ENCODE measurements around the gene DNM3. TPM values are rescaled to one million over a fixed set of nuclear protein-coding genes. Genes with fewer than 3 reads are reported as not detected.
"Not testable (repeated sequence)": the region's sequence is repeated elsewhere in the genome, so short reads cannot be mapped to it uniquely, and the experiment has no call there.

The DNM3 gene
- total RNA-seq, 1 experiment from 2014 or later, result 0.45 TPM

- H3K27me3 ChIP-seq (ENCODE audit: low read length), result no peaks in the 10 kb centered on the region
- no peaks in the 10 kb centered on the region for H3K9me2 ChIP-seq (replicated peaks; ENCODE audit: insufficient read depth, low read length)
- no peak overlapping the region for H3K4me3 ChIP-seq (ENCODE audit: low read length)
These were observed 202.6 kb downstream of the DNM3 start for GRCh38 chr1:172043900-172044299.

GRCh38 chr1:172051898-172052297, 210.6 kb downstream of the DNM3 start:
- H3K4me1 ChIP-seq (ENCODE audit: low read length), result no peaks in the 10 kb centered on the region
- no peak for DNase-seq
- H3K9me2 ChIP-seq (replicated peaks; ENCODE audit: insufficient read depth, low read length), result no peaks in the 10 kb centered on the region
- no peaks in the 10 kb centered on the region for H4K20me1 ChIP-seq (ENCODE audit: insufficient read depth, low read depth, low read length)
- no peak overlapping the region for H3K9ac ChIP-seq (ENCODE audit: low read length)
- no peak overlapping the region for H3K4me2 ChIP-seq (ENCODE audit: low read depth, low read length, poor library complexity, severe bottlenecking)
- no peak overlapping the region for H3K4me3 ChIP-seq (ENCODE audit: low read length)
- H3K36me3 ChIP-seq (ENCODE audit: insufficient read depth, low read length), result no peaks in the 10 kb centered on the region
- H3K27me3 ChIP-seq (ENCODE audit: low read length), result no peaks in the 10 kb centered on the region
- no peak overlapping the region for H2AFZ ChIP-seq (ENCODE audit: low read length)
- H3K9me3 ChIP-seq (ENCODE audit: low read length), result no peaks in the 10 kb centered on the region
- H3K27ac ChIP-seq (ENCODE audit: low read length), result no peak overlapping the region
- H3K79me2 ChIP-seq (ENCODE audit: low read length), result no peaks in the 10 kb centered on the region

More at GRCh38 chr1:172043900-172044299, 202.6 kb downstream of the DNM3 start:
- Histone ChIP-seq H3K9ac (ENCODE audit: low read length) (no peak overlapping the region), H3K36me3 (ENCODE audit: insufficient read depth, low read length) (no peaks in the 10 kb centered on the region), H2AFZ (ENCODE audit: low read length) (no peak overlapping the region), H3K4me1 (ENCODE audit: low read length) (no peaks in the 10 kb centered on the region), H4K20me1 (ENCODE audit: insufficient read depth, low read depth, low read length) (no peaks in the 10 kb centered on the region), H3K4me2 (ENCODE audit: low read depth, low read length, poor library complexity, severe bottlenecking) (no peak overlapping the region), H3K27ac (ENCODE audit: low read length) (no peak overlapping the region), H3K9me3 (ENCODE audit: low read length) (no peaks in the 10 kb centered on the region), H3K79me2 (ENCODE audit: low read length) (no peaks in the 10 kb centered on the region)
- DNase-seq, result no peak

- Histone ChIP-seq H3K4me3 (ENCODE audit: low read length) (no peak overlapping the region), H3K27me3 (ENCODE audit: low read length) (no peaks in the 10 kb centered on the region), H3K4me1 (ENCODE audit: low read length) (no peaks in the 10 kb centered on the region), H3K9me2 (replicated peaks; ENCODE audit: insufficient read depth, low read length) (no peaks in the 10 kb centered on the region), H3K9me3 (ENCODE audit: low read length) (no peaks in the 10 kb centered on the region), H3K9ac (ENCODE audit: low read length) (no peak overlapping the region), H4K20me1 (ENCODE audit: insufficient read depth, low read depth, low read length) (no peaks in the 10 kb centered on the region), H3K36me3 (ENCODE audit: insufficient read depth, low read length) (no peaks in the 10 kb centered on the region), H3K79me2 (ENCODE audit: low read length) (no peaks in the 10 kb centered on the region), H2AFZ (ENCODE audit: low read length) (no peak overlapping the region), H3K4me2 (ENCODE audit: low read depth, low read length, poor library complexity, severe bottlenecking) (no peak overlapping the region), H3K27ac (ENCODE audit: low read length) (no peak overlapping the region)
- DNase-seq, result no peak
These were observed 212.9 kb downstream of the DNM3 start for GRCh38 chr1:172054172-172054571.

DNA sequence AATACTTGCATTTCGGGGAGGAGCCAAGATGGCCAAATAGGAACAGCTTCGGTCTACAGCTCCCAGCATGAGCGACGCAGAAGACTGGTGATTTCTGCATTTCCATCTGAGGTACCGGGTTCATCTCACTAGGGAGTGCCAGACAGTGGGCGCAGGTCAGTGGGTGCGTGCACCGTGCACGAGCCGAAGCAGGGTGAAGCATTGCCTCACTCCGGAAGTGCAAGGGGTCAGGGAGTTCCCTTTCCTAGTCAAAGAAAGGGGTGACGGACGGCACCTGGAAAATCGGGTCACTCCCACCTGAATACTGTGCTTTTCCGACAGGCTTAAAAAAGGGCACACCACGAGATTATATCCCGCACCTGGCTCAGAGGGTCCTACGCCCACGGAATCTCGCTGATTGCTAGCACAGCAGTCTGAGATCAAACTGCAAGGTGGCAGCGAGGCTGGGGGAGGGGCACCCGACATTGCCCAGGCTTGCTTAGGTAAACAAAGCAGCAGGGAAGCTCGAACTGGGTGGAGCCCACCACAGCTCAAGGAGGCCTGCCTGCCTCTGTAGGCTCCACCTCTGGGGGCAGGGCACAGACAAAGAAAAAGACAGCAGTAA, 214.6 kb downstream of the DNM3 start:
- not testable (repeated sequence) for DNase-seq; H3K36me3 ChIP-seq (ENCODE audit: insufficient read depth, low read length); H3K9ac ChIP-seq (ENCODE audit: low read length); H3K27me3 ChIP-seq (ENCODE audit: low read length); H3K79me2 ChIP-seq (ENCODE audit: low read length); H3K4me3 ChIP-seq (ENCODE audit: low read length); H3K4me1 ChIP-seq (ENCODE audit: low read length); H3K27ac ChIP-seq (ENCODE audit: low read length); H3K9me3 ChIP-seq (ENCODE audit: low read length); H3K4me2 ChIP-seq (ENCODE audit: low read depth, low read length, poor library complexity, severe bottlenecking); H2AFZ ChIP-seq (ENCODE audit: low read length); H4K20me1 ChIP-seq (ENCODE audit: insufficient read depth, low read depth, low read length); H3K9me2 ChIP-seq (replicated peaks; ENCODE audit: insufficient read depth, low read length)

DNA sequence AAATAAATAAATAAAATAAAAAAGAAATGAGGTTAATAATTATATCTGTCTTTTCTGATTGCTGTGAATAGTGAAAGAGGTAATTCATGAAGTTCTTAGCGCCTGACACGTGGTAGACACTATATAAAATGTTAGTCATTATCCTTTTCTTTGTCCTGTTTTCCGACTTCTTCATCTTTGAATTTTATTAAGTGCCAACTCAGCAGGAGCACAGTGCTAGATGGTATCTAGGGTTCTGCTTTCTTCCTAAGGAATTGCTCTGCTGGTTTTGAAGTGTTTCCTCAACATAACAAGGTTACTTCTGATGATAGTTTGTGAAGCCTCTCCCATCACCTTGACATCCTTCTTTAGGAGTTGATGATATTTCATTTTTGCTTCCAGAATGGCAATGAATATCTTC, 227.0 kb downstream of the DNM3 start:
- DNase-seq, result no peak
- no peak overlapping the region for H3K4me2 ChIP-seq (ENCODE audit: low read depth, low read length, poor library complexity, severe bottlenecking)
- H3K36me3 ChIP-seq (ENCODE audit: insufficient read depth, low read length), result no peaks in the 10 kb centered on the region
- H3K9me3 ChIP-seq (ENCODE audit: low read length), result no peaks in the 10 kb centered on the region
- no peaks in the 10 kb centered on the region for H3K79me2 ChIP-seq (ENCODE audit: low read length)
- H4K20me1 ChIP-seq (ENCODE audit: insufficient read depth, low read depth, low read length), result no peaks in the 10 kb centered on the region
- no peaks in the 10 kb centered on the region for H3K9me2 ChIP-seq (replicated peaks; ENCODE audit: insufficient read depth, low read length)
- H3K27me3 ChIP-seq (ENCODE audit: low read length), result no peaks in the 10 kb centered on the region
- H3K27ac ChIP-seq (ENCODE audit: low read length), result no peak overlapping the region
- no peak overlapping the region for H3K4me3 ChIP-seq (ENCODE audit: low read length)
- H3K4me1 ChIP-seq (ENCODE audit: low read length), result no peaks in the 10 kb centered on the region
- no peak overlapping the region for H3K9ac ChIP-seq (ENCODE audit: low read length)
- H2AFZ ChIP-seq (ENCODE audit: low read length), result no peak overlapping the region

- Histone ChIP-seq H3K27ac (ENCODE audit: low read length) (no peak overlapping the region), H3K4me1 (ENCODE audit: low read length) (no peaks in the 10 kb centered on the region), H3K27me3 (ENCODE audit: low read length) (no peaks in the 10 kb centered on the region), H4K20me1 (ENCODE audit: insufficient read depth, low read depth, low read length) (no peaks in the 10 kb centered on the region), H3K4me3 (ENCODE audit: low read length) (no peak overlapping the region), H3K4me2 (ENCODE audit: low read depth, low read length, poor library complexity, severe bottlenecking) (no peak overlapping the region), H2AFZ (ENCODE audit: low read length) (no peak overlapping the region), H3K9me2 (replicated peaks; ENCODE audit: insufficient read depth, low read length) (no peaks in the 10 kb centered on the region), H3K9ac (ENCODE audit: low read length) (no peak overlapping the region), H3K9me3 (ENCODE audit: low read length) (no peaks in the 10 kb centered on the region), H3K79me2 (ENCODE audit: low read length) (no peaks in the 10 kb centered on the region), H3K36me3 (ENCODE audit: insufficient read depth, low read length) (no peaks in the 10 kb centered on the region)
- DNase-seq, result no peak
These were observed 227.8 kb downstream of the DNM3 start for GRCh38 chr1:172069051-172069450.

- Histone ChIP-seq H3K9me2 (replicated peaks; ENCODE audit: insufficient read depth, low read length) (no peaks in the 10 kb centered on the region), H3K4me1 (ENCODE audit: low read length) (no peaks in the 10 kb centered on the region), H3K4me3 (ENCODE audit: low read length) (no peak overlapping the region), H3K27me3 (ENCODE audit: low read length) (no peaks in the 10 kb centered on the region), H3K36me3 (ENCODE audit: insufficient read depth, low read length) (no peaks in the 10 kb centered on the region), H3K27ac (ENCODE audit: low read length) (no peak overlapping the region), H3K4me2 (ENCODE audit: low read depth, low read length, poor library complexity, severe bottlenecking) (no peak overlapping the region), H2AFZ (ENCODE audit: low read length) (no peak overlapping the region), H4K20me1 (ENCODE audit: insufficient read depth, low read depth, low read length) (no peaks in the 10 kb centered on the region), H3K9ac (ENCODE audit: low read length) (no peak overlapping the region), H3K79me2 (ENCODE audit: low read length) (no peaks in the 10 kb centered on the region), H3K9me3 (ENCODE audit: low read length) (no peaks in the 10 kb centered on the region)
- DNase-seq, result no peak
These were observed 228.2 kb downstream of the DNM3 start for GRCh38 chr1:172069534-172069933.

DNA sequence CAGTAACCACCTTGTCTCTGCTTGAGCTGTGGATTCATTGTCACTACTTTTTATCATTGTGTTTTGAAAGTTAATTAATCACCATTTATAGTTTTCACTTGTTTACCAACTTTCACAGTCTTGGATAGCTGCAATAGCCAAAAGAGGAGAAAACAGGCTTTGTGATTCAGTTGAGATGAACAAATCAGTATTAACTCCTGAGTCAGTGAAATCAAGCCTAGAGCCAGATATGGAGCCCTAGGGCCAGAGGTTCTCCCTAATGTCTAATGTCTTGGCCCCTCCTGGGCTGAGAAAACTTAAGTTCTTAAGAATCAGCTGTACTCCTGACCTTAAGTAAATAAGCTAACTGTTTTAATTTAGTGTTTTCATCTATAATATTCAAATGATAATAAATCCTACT, 228.8 kb downstream of the DNM3 start:
- no peak for DNase-seq
- Histone ChIP-seq H3K79me2 (ENCODE audit: low read length) (no peaks in the 10 kb centered on the region), H3K36me3 (ENCODE audit: insufficient read depth, low read length) (no peaks in the 10 kb centered on the region), H2AFZ (ENCODE audit: low read length) (no peak overlapping the region), H3K9ac (ENCODE audit: low read length) (no peak overlapping the region), H3K4me2 (ENCODE audit: low read depth, low read length, poor library complexity, severe bottlenecking) (no peak overlapping the region), H3K27me3 (ENCODE audit: low read length) (no peaks in the 10 kb centered on the region), H3K4me3 (ENCODE audit: low read length) (no peak overlapping the region), H3K9me3 (ENCODE audit: low read length) (no peaks in the 10 kb centered on the region), H3K27ac (ENCODE audit: low read length) (no peak overlapping the region), H4K20me1 (ENCODE audit: insufficient read depth, low read depth, low read length) (no peaks in the 10 kb centered on the region), H3K9me2 (replicated peaks; ENCODE audit: insufficient read depth, low read length) (no peaks in the 10 kb centered on the region), H3K4me1 (ENCODE audit: low read length) (no peaks in the 10 kb centered on the region)

DNA sequence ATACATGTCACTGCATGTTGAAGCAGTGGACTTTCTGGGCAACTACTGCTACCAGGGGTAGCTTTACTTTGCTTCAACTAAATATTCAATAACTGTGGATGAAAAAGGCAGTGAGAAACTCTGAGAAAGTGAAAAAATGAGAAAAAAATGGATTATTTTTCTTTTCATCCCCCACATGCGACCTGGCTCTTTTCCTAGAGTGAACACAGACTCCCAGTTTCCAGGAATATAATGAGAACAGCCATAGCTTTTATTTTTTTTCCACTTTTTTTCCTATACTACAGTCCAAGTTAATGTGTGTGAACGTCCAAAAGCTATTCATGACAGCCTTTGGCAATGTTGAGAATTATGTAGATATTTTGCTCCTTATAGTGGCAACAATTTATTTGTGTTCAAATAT, 230.4 kb downstream of the DNM3 start:
- Histone ChIP-seq H2AFZ (ENCODE audit: low read length) (no peak overlapping the region), H4K20me1 (ENCODE audit: insufficient read depth, low read depth, low read length) (no peaks in the 10 kb centered on the region), H3K4me1 (ENCODE audit: low read length) (no peaks in the 10 kb centered on the region), H3K4me3 (ENCODE audit: low read length) (no peak overlapping the region), H3K9ac (ENCODE audit: low read length) (no peak overlapping the region), H3K4me2 (ENCODE audit: low read depth, low read length, poor library complexity, severe bottlenecking) (no peak overlapping the region), H3K9me3 (ENCODE audit: low read length) (no peaks in the 10 kb centered on the region), H3K27ac (ENCODE audit: low read length) (no peak overlapping the region), H3K79me2 (ENCODE audit: low read length) (no peaks in the 10 kb centered on the region), H3K9me2 (replicated peaks; ENCODE audit: insufficient read depth, low read length) (no peaks in the 10 kb centered on the region), H3K27me3 (ENCODE audit: low read length) (no peaks in the 10 kb centered on the region), H3K36me3 (ENCODE audit: insufficient read depth, low read length) (no peaks in the 10 kb centered on the region)
- no peak for DNase-seq
